Activated CD4-positive, alpha-beta T cell treated with anti-CD3 and anti-CD28 coated beads, Interleukin-2, amount 50 U/mL, for 24 hours (primary cell): ENCODE measurements around the gene RPRD2.
A peak's percentile ranks its signal among the peaks of the same experiment; 100 is the strongest.

ENCODE experiments used
- DNase-seq, 2 donors: peaks; one replicate each; pipeline ENCODE4 v3.0.0-alpha.2; 2020; ENCODE audit warnings: low read depth in 1 of 2, low spot score in 1 of 2

RPRD2 gene

DNA sequence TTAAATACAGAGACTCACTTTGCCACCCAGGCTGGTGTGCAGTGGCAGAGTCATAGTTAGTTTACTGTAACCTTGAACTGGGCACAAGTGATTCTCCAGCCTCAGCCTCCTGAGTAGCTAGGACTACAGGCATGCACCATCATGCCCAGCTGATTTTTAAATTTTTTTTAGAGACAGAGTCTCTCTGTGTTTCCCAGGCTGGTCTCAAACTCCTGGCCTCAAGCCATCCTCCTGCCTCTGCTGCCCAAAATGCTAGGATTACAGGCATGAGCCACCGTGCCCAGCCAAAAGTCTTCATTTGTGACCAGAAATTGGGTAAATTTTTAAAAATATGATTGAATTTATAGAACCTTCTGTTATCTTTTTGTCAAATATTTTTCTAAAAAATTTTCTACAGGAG, 105.3 kb downstream of the RPRD2 start:
- DNase-seq: no peak

GRCh38 chr1:150472601-150473200, 108.8 kb downstream of the RPRD2 start:
- DNase-seq: no peak

- DNase-seq: no peak
Observed at GRCh38 chr1:150473659-150474058, 109.7 kb downstream of the RPRD2 start.

GRCh38 chr1:150474869-150475268, 110.9 kb downstream of the RPRD2 start:
- DNase-seq: no peak

- DNase-seq: no peak
Observed at GRCh38 chr1:150476754-150477153, 112.8 kb downstream of the RPRD2 start.

GRCh38 chr1:150477320-150477719, 113.4 kb downstream of the RPRD2 start:
- no peak for DNase-seq

- no peak for DNase-seq
Observed at GRCh38 chr1:150477733-150478132, 113.8 kb downstream of the RPRD2 start.

- DNase-seq: no peak
Observed at GRCh38 chr1:150479370-150479769, 115.4 kb downstream of the RPRD2 start.

GRCh38 chr1:150479927-150480352, 116.0 kb downstream of the RPRD2 start:
- DNase-seq: no peak

GRCh38 chr1:150484431-150484830, 120.5 kb downstream of the RPRD2 start:
- DNase-seq: no peak

- no peak for DNase-seq
Observed at GRCh38 chr1:150484861-150485260, 120.9 kb downstream of the RPRD2 start.

GRCh38 chr1:150486966-150487762, 123.2 kb downstream of the RPRD2 start, which contains the start of gene TARS2:
Gene TARS2 (plus strand): TSS chr1:150487419. CDS start chr1:150487451, 32 bp downstream.
- peak; percentile 70 to 96 for DNase-seq

- DNase-seq: no peak
Observed at GRCh38 chr1:150487763-150488115, 123.8 kb downstream of the RPRD2 start.

GRCh38 chr1:150493175-150493574, 129.2 kb downstream of the RPRD2 start:
- no peak for DNase-seq

- DNase-seq: no peak
Observed at GRCh38 chr1:150498342-150498741, 134.4 kb downstream of the RPRD2 start.

- no peak for DNase-seq
Observed at GRCh38 chr1:150505431-150505830, 141.5 kb downstream of the RPRD2 start.

- DNase-seq: no peak
Observed at GRCh38 chr1:150507912-150508864, 144.2 kb downstream of the RPRD2 start, which contains the start of gene ECM1. Gene ECM1 (plus strand): TSS chr1:150508109. CDS start chr1:150508210, 101 bp downstream.

- DNase-seq: no peak
Observed at GRCh38 chr1:150508982-150509381, 145.0 kb downstream of the RPRD2 start.

- no peak for DNase-seq
Observed at GRCh38 chr1:150511551-150511950, 147.6 kb downstream of the RPRD2 start.

- DNase-seq: no peak
Observed at GRCh38 chr1:150511985-150512660, 148.2 kb downstream of the RPRD2 start.

DNA sequence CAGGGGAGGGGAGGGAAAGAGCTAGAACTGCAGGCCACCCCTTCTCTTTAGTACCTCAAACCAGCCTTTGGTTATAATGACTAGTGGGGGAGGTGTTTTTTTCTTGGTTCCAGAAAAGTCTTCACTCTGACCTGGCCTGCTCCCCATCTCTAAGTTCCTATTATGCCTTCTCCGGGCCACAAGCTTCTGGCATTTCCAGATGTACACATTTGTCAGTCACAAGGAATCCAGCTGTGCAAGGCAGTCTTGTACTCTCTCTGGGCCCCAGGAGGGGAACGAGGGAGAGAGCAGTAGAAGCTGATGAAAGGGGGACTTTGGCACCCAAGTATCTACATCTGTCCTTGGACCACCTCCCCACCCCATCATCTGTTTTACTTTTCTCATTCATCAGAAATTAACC, 148.9 kb downstream of the RPRD2 start:
- no peak for DNase-seq
